HEK293 (cell line): ENCODE data around the gene ASCC2.
A peak's percentile ranks its signal among the peaks of the same experiment; 100 is the strongest.
"Not testable (repeated sequence)": the region's sequence is repeated elsewhere in the genome, so short reads cannot be mapped to it uniquely, and the experiment has no call there.

Experiments
- CTCF ChIA-PET: fragments of 350-600 bp; formaldehyde crosslinking; extraction: SDS; loops from one replicate; lab custom pipeline; 2021; ENCODE audit warnings: antibody characterized with exemption; lab: Yijun Ruan, JAX
- POLR2A ChIA-PET: fragments of 300-600 bp; formaldehyde crosslinking; extraction: SDS; loops from one replicate; lab custom pipeline; 2020; ENCODE audit warnings: antibody characterized with exemption, inconsistent platforms; lab: Yijun Ruan, JAX
- H3K27ac ChIP-seq: fragments of 200-500 bp; sonication (Bioruptor generic); 2 replicates; pipeline ENCODE4 v1.5.1; 2014; ENCODE audit warnings: low read depth, low read length, control low read depth, inconsistent platforms; ENCODE audit errors: extremely low read depth
- H3K36me3 ChIP-seq, 2 experiments: fragments of 200-500 bp in 1 of 2; sonication (Bioruptor generic) in 1 of 2; 1 replicate in 1 of 2; 2 replicates in 1 of 2; pipeline ENCODE4 v1.5.1; 2014 to 2017; ENCODE audit warnings: inconsistent platforms in 2 of 2, low read length in 2 of 2; ENCODE audit not compliant: control insufficient read depth in 2 of 2, insufficient read depth in 1 of 2
- H3K4me1 ChIP-seq: fragments of 200-500 bp; sonication (Bioruptor generic); 2 replicates; pipeline ENCODE4 v1.5.1; 2014; ENCODE audit warnings: mild to moderate bottlenecking, low read length, inconsistent platforms; ENCODE audit not compliant: control insufficient read depth, insufficient read depth
- H3K4me3 ChIP-seq: 2 replicates; pipeline ENCODE4 v1.5.1; 2011; ENCODE audit warnings: low read depth, mild to moderate bottlenecking, control low read depth, low read length, moderate library complexity
- H3K9me3 ChIP-seq: fragments of 200-500 bp; sonication (Bioruptor generic); 2 replicates; pipeline ENCODE4 v1.5.1; 2014; ENCODE audit warnings: low read depth, low read length, inconsistent platforms; ENCODE audit not compliant: control insufficient read depth, insufficient read depth
- GLI2 ChIP-seq: fragments of 450-650 bp; formaldehyde crosslinking; IDR thresholded peaks from 2 replicates; pipeline ENCODE4; 2017; ENCODE audit warnings: missing biosample characterization, missing genetic modification characterization, low read depth, borderline replicate concordance
- SALL2 ChIP-seq: fragments of 450-650 bp; formaldehyde crosslinking; IDR thresholded peaks from 2 replicates; pipeline ENCODE4 v1.5.0; 2017; ENCODE audit warnings: missing biosample characterization, mild to moderate bottlenecking, missing genetic modification characterization, borderline replicate concordance
- ZNF2 ChIP-seq: fragments of 450-650 bp; formaldehyde crosslinking; IDR thresholded peaks from 2 replicates; pipeline ENCODE4 v1.5.1; 2016; ENCODE audit warnings: missing biosample characterization, missing genetic modification characterization
- ZNF211 ChIP-seq: fragments of 450-650 bp; formaldehyde crosslinking; IDR thresholded peaks from 2 replicates; pipeline ENCODE4 v1.5.1; 2016; ENCODE audit warnings: low read depth, missing biosample characterization, missing genetic modification characterization
- ZNF558 ChIP-seq: fragments of 450-650 bp; formaldehyde crosslinking; IDR thresholded peaks from 2 replicates; pipeline ENCODE4 v1.5.1; 2016; ENCODE audit warnings: missing biosample characterization, missing genetic modification characterization
- ZNF670 ChIP-seq: fragments of 450-650 bp; formaldehyde crosslinking; IDR thresholded peaks from 2 replicates; pipeline ENCODE4 v1.5.1; 2016; ENCODE audit warnings: missing biosample characterization, missing genetic modification characterization, low read depth
- TF ChIP-seq, protein P1 (sequence below): fragments of 450-650 bp; formaldehyde crosslinking; IDR thresholded peaks from 2 replicates; pipeline ENCODE4 v1.5.1; 2017; ENCODE audit warnings: missing biosample characterization, missing genetic modification characterization
- TF ChIP-seq, protein P2 (sequence below): fragments of 450-650 bp; formaldehyde crosslinking; IDR thresholded peaks from 2 replicates; pipeline ENCODE4 v1.5.1; 2016; ENCODE audit warnings: missing biosample characterization, missing genetic modification characterization
- TF ChIP-seq, protein P3 (sequence below): fragments of 450-650 bp; formaldehyde crosslinking; IDR thresholded peaks from 2 replicates; pipeline ENCODE4 v1.5.1; 2016; ENCODE audit warnings: missing biosample characterization, missing genetic modification characterization
- TF ChIP-seq, protein P4 (sequence below): fragments of 450-650 bp; formaldehyde crosslinking; IDR thresholded peaks from 2 replicates; pipeline ENCODE4 v1.5.1; 2017; ENCODE audit warnings: missing biosample characterization, missing genetic modification characterization
- TF ChIP-seq, protein P5 (sequence below): fragments of 450-650 bp; formaldehyde crosslinking; IDR thresholded peaks from 2 replicates; pipeline ENCODE4 v1.5.1; 2016; ENCODE audit warnings: missing biosample characterization, missing genetic modification characterization, low read depth

Gene ASCC2

DNA sequence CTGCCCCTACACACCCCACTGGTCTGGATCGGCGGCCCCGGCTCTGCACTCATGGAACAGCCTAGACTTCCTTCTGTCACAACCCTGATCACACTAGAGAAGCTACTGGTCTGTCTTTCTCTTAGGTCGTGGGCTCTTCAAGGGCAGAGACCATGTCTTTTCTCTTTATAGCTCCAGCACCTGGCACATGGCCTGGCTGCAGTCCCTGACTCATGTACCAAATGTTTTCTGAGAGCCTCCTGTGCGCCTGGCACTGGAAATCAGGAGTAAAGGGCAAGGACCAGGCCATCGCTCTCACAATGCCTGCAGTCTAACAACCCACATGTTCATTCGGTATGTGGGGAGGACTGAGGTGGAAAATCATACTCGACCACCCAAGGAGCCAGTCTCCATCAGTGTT lies 7.5 kb downstream of the ASCC2 start:
- Histone ChIP-seq H3K4me1 (no peaks in the 10 kb centered on the region), H3K27ac (no peak overlapping the region), H3K36me3 (peaks cover 0 to 72% of the 10 kb centered on the region in 2 experiments; a peak in 2 of 3 replicates), H3K4me3 (no peak overlapping the region), H3K9me3 (no peaks in the 10 kb centered on the region)
- no peak for TF ChIP-seq ZNF2 (tag by site-specific recombination)
- CTCF ChIA-PET: interaction anchor here (0.6 to 1.8 kb wide), 3 partner anchors 9 to 258 kb away, joined by 3 to 5 read pairs (median 4); no protein-coding TSS in a partner anchor
- POLR2A ChIA-PET: no interaction called here

DNA sequence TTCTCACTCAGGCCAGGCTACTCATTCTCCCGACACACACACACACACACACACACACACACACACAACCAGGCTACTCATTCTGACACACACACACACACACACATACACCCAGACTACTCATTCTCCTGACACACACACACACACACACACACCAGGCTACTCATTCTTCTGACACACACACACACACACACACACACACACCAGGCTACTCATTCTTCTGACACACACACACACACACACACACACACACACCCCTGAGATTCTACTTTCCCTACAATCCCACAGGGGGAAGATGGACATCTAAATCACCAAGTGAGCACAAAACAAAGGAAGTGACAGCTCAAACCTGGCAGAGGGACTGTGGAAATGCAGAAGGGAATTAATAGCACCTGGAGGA lies 10.3 kb downstream of the ASCC2 start:
- H3K36me3 ChIP-seq: peaks cover 18 to 74% of the 10 kb centered on the region in 2 experiments; a peak in 2 of 3 replicates
- H3K4me3 ChIP-seq, H3K27ac ChIP-seq, H3K4me1 ChIP-seq, H3K9me3 ChIP-seq: not testable (repeated sequence)
- CTCF ChIA-PET: interaction anchor here (0.6 kb wide), 1 partner anchor 29 kb away, joined by 3 read pairs; no protein-coding TSS in a partner anchor
- POLR2A ChIA-PET: interaction anchor here (0.6 to 1.6 kb wide), 4 partner anchors 10 to 185 kb away, joined by 3 to 6 read pairs (median 4); partner anchors contain the start of gene ASCC2
- TF ChIP-seq, protein P1, sequence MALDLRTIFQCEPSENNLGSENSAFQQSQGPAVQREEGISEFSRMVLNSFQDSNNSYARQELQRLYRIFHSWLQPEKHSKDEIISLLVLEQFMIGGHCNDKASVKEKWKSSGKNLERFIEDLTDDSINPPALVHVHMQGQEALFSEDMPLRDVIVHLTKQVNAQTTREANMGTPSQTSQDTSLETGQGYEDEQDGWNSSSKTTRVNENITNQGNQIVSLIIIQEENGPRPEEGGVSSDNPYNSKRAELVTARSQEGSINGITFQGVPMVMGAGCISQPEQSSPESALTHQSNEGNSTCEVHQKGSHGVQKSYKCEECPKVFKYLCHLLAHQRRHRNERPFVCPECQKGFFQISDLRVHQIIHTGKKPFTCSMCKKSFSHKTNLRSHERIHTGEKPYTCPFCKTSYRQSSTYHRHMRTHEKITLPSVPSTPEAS: peak; percentile 34; the same call in 1 of the 2 replicates

DNA sequence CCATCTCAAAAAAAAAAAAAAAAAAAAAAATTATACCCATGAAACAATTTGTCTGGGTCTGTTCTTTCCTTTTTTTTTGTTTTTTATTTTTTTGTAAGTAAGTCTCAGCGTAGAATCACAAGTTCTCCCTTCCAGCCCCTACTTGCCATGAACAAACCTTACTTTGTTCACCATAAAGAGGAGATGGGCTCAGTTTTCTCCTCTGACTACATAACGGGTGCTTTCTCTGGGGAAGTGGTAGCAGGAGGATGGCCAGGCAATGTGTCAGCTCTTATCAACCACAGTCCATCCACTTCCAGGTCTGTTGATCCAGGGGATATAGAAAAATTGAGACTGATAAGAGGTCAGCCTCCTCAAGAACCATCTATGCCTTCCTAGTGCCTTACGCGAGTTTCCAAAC lies 11.0 kb downstream of the ASCC2 start:
- Histone ChIP-seq H3K27ac (no peak overlapping the region), H3K36me3 (peaks cover 21 to 77% of the 10 kb centered on the region in 2 experiments; a peak in 2 of 3 replicates), H3K4me3 (no peak overlapping the region), H3K9me3 (no peaks in the 10 kb centered on the region), H3K4me1 (peaks cover 1% of the 10 kb centered on the region)
- POLR2A ChIA-PET: interaction anchor here (0.7 kb wide), 2 partner anchors 35 to 157 kb away, joined by 6 read pairs; no protein-coding TSS in a partner anchor
- TF ChIP-seq GLI2 (no peak), ZNF558 (tag by site-specific recombination) (no peak), SALL2 (no peak), ZNF670 (tag by site-specific recombination) (no peak), ZNF211 (tag by site-specific recombination) (no peak)
- TF ChIP-seq, protein P2, sequence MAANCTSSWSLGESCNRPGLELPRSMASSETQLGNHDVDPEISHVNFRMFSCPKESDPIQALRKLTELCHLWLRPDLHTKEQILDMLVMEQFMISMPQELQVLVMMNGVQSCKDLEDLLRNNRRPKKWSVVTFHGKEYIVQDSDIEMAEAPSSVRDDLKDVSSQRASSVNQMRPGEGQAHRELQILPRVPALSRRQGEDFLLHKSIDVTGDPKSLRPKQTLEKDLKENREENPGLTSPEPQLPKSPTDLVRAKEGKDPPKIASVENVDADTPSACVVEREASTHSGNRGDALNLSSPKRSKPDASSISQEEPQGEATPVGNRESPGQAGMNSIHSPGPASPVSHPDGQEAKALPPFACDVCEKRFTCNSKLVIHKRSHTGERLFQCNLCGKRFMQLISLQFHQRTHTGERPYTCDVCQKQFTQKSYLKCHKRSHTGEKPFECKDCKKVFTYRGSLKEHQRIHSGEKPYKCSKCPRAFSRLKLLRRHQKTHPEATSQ (tag by site-specific recombination): no peak
- TF ChIP-seq, protein P3, sequence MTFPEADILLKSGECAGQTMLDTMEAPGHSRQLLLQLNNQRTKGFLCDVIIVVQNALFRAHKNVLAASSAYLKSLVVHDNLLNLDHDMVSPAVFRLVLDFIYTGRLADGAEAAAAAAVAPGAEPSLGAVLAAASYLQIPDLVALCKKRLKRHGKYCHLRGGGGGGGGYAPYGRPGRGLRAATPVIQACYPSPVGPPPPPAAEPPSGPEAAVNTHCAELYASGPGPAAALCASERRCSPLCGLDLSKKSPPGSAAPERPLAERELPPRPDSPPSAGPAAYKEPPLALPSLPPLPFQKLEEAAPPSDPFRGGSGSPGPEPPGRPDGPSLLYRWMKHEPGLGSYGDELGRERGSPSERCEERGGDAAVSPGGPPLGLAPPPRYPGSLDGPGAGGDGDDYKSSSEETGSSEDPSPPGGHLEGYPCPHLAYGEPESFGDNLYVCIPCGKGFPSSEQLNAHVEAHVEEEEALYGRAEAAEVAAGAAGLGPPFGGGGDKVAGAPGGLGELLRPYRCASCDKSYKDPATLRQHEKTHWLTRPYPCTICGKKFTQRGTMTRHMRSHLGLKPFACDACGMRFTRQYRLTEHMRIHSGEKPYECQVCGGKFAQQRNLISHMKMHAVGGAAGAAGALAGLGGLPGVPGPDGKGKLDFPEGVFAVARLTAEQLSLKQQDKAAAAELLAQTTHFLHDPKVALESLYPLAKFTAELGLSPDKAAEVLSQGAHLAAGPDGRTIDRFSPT (tag by site-specific recombination): no peak
- TF ChIP-seq, protein P4, sequence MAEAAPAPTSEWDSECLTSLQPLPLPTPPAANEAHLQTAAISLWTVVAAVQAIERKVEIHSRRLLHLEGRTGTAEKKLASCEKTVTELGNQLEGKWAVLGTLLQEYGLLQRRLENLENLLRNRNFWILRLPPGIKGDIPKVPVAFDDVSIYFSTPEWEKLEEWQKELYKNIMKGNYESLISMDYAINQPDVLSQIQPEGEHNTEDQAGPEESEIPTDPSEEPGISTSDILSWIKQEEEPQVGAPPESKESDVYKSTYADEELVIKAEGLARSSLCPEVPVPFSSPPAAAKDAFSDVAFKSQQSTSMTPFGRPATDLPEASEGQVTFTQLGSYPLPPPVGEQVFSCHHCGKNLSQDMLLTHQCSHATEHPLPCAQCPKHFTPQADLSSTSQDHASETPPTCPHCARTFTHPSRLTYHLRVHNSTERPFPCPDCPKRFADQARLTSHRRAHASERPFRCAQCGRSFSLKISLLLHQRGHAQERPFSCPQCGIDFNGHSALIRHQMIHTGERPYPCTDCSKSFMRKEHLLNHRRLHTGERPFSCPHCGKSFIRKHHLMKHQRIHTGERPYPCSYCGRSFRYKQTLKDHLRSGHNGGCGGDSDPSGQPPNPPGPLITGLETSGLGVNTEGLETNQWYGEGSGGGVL (tag by site-specific recombination): no peak
- TF ChIP-seq, protein P5, sequence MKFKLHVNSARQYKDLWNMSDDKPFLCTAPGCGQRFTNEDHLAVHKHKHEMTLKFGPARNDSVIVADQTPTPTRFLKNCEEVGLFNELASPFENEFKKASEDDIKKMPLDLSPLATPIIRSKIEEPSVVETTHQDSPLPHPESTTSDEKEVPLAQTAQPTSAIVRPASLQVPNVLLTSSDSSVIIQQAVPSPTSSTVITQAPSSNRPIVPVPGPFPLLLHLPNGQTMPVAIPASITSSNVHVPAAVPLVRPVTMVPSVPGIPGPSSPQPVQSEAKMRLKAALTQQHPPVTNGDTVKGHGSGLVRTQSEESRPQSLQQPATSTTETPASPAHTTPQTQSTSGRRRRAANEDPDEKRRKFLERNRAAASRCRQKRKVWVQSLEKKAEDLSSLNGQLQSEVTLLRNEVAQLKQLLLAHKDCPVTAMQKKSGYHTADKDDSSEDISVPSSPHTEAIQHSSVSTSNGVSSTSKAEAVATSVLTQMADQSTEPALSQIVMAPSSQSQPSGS (tag by site-specific recombination): no peak
- CTCF ChIA-PET: interaction anchor here (0.6 kb wide), 1 partner anchor 29 kb away, joined by 3 read pairs; no protein-coding TSS in a partner anchor
